Thyroid gland (tissue), 4 donors: ENCODE results near the gene TNFAIP8L2.

Experiments used
- POLR2A ChIP-seq, 2 donors: fragments of 450-650 bp; IDR thresholded peaks; one replicate each; pipeline ENCODE4 v1.6.1; 2017; ENCODE audit warnings: antibody characterized with exemption in 2 of 2, mild to moderate bottlenecking in 2 of 2, moderate library complexity in 1 of 2
- TF ChIP-seq, protein P1 (sequence below), 6 experiments: fragments of 200-600 bp in 3 of 6; fragments of 450-650 bp in 3 of 6; sonication (generic) in 3 of 6; IDR thresholded peaks; one replicate each; pipeline ENCODE4 v1.5.1; 2016 to 2019; ENCODE audit warnings: antibody characterized with exemption in 6 of 6, mild to moderate bottlenecking in 2 of 6, inconsistent platforms in 1 of 6, moderate library complexity in 1 of 6

DNA sequence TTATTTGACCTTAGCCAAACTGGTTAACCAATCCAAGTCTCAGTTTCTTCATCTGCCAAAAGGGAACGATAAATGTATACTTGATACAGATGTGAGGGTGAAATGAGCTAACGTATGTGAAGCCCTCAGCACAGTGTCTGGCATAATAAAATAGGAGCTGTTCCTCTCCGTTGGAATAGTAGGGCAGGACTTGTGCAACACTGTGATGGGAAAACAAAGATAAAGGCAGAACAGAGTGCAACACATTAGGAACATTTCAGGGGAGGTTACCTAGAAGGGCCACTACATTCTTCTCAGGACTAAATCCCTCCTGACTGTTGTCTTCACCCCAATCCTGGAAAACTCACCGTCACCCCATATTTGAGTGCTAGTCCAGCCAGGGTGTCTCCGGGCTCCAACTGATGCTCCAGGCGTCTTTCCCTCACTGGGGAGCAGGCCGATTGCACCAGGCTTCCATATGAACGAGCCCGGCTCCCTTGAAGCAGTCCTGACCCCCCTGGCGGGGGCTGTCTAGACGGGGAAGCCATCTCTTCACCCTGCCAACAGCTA lies 8.4 kb downstream of the TNFAIP8L2 start:
- TF ChIP-seq POLR2A (IDR thresholded peaks at IDR 0.05) = no peak
- TF ChIP-seq, protein P1, sequence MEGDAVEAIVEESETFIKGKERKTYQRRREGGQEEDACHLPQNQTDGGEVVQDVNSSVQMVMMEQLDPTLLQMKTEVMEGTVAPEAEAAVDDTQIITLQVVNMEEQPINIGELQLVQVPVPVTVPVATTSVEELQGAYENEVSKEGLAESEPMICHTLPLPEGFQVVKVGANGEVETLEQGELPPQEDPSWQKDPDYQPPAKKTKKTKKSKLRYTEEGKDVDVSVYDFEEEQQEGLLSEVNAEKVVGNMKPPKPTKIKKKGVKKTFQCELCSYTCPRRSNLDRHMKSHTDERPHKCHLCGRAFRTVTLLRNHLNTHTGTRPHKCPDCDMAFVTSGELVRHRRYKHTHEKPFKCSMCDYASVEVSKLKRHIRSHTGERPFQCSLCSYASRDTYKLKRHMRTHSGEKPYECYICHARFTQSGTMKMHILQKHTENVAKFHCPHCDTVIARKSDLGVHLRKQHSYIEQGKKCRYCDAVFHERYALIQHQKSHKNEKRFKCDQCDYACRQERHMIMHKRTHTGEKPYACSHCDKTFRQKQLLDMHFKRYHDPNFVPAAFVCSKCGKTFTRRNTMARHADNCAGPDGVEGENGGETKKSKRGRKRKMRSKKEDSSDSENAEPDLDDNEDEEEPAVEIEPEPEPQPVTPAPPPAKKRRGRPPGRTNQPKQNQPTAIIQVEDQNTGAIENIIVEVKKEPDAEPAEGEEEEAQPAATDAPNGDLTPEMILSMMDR (IDR thresholded peaks at IDR 0.05) = no peak
